RWPE1 (cell line): ENCODE results near the gene MUC4.
"Not testable (repeated sequence)": the region's sequence is repeated elsewhere in the genome, so short reads cannot be mapped to it uniquely, and the experiment has no call there.

Experiments used
- CTCF ChIA-PET: fragments of 350-600 bp; sonication (Branson Sonifier 250); formaldehyde crosslinking; extraction: SDS; loops from one replicate; lab custom pipeline; 2021; lab: Yijun Ruan, JAX
- POLR2A ChIA-PET: fragments of 400-600 bp; formaldehyde crosslinking; extraction: SDS; loops from one replicate; lab custom pipeline; 2020; ENCODE audit warnings: antibody characterized with exemption; ENCODE audit not compliant: low non-redundant PET; lab: Yijun Ruan, JAX
- DNase-seq: peaks from one replicate; pipeline ENCODE4 v3.0.0; 2012; ENCODE audit warnings: low spot score
- H3K27ac ChIP-seq: fragments of 450-650 bp; 2 replicates; pipeline ENCODE4 v1.5.1; 2017
- CTCF ChIP-seq: fragments of 450-650 bp; conservative IDR thresholded peaks from 2 replicates; pipeline ENCODE4 v1.5.1; 2017; ENCODE audit warnings: low read depth, mild to moderate bottlenecking

MUC4 gene

GRCh38 chr3:195748661-195749060 is 63.1 kb downstream of the MUC4 start:
- no peak overlapping the region for H3K27ac ChIP-seq
- ChIA-PET CTCF (no interaction called here), POLR2A (no interaction called here)
- no peak for DNase-seq
- no peak for TF ChIP-seq CTCF

- ChIA-PET CTCF (no interaction called here), POLR2A (no interaction called here)
- no peak for TF ChIP-seq CTCF
- DNase-seq, result no peak
- no peak overlapping the region for H3K27ac ChIP-seq
Observed at GRCh38 chr3:195746751-195747150, 65.0 kb downstream of the MUC4 start.

GRCh38 chr3:195746346-195746745 is 65.4 kb downstream of the MUC4 start:
- ChIA-PET POLR2A (no interaction called here), CTCF (no interaction called here)
- no peak overlapping the region for H3K27ac ChIP-seq
- no peak for DNase-seq
- no peak for TF ChIP-seq CTCF

GRCh38 chr3:195744437-195744836 is 67.3 kb downstream of the MUC4 start:
- no peak for DNase-seq
- H3K27ac ChIP-seq, result no peak overlapping the region
- ChIA-PET CTCF (interaction anchor here (0.7 kb wide), 1 partner anchor 28 kb away, joined by 3 read pairs; no protein-coding TSS in a partner anchor), POLR2A (no interaction called here)
- TF ChIP-seq CTCF, result no peak

- no peak overlapping the region for H3K27ac ChIP-seq
- DNase-seq, result no peak
- ChIA-PET POLR2A (no interaction called here), CTCF (no interaction called here)
- no peak for TF ChIP-seq CTCF
Observed at GRCh38 chr3:195739561-195740111, 72.1 kb downstream of the MUC4 start.

- CTCF ChIA-PET, result no interaction called here
- POLR2A ChIA-PET, result no interaction called here
- no peak for DNase-seq
- no peak for TF ChIP-seq CTCF
- no peak overlapping the region for H3K27ac ChIP-seq
Observed at GRCh38 chr3:195738274-195739044, 73.3 kb downstream of the MUC4 start.

GRCh38 chr3:195737782-195738181 is 73.9 kb downstream of the MUC4 start:
- POLR2A ChIA-PET, H3K27ac ChIP-seq, DNase-seq: not testable (repeated sequence)
- CTCF ChIA-PET, result interaction anchor here (0.7 kb wide), 1 partner anchor 29 kb away, joined by 3 read pairs; no protein-coding TSS in a partner anchor
